ENCODE measurements around the gene DNAAF8.

DNAAF8 gene

DNA sequence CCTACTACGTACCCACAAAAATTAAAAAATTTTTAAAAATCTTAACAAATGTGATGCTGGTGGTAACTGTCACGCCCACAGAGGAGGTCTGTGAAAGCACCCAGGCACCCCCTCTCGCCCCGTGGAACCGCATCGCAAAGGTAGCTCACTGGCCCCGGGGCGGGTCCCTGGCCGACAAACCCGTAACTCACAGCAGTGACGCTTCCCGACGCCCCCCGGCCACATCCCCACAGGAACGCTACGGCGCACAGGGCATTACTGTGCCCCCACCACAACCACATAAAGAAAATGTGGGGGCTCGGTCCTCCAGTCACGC lies 632 bp upstream of the DNAAF8 start:
- peak overlapping the region; percentile 86 for H3K4me2 ChIP-seq (ENCODE audit: low read depth, low read length)
- no peaks in the 10 kb centered on the region for H4K20me1 ChIP-seq (ENCODE audit: insufficient read depth, low read length)
- no peak for TF ChIP-seq EZH2phosphoT487 (IDR thresholded peaks at IDR 0.05; ENCODE audit: low read length)
- TF ChIP-seq, protein P1, sequence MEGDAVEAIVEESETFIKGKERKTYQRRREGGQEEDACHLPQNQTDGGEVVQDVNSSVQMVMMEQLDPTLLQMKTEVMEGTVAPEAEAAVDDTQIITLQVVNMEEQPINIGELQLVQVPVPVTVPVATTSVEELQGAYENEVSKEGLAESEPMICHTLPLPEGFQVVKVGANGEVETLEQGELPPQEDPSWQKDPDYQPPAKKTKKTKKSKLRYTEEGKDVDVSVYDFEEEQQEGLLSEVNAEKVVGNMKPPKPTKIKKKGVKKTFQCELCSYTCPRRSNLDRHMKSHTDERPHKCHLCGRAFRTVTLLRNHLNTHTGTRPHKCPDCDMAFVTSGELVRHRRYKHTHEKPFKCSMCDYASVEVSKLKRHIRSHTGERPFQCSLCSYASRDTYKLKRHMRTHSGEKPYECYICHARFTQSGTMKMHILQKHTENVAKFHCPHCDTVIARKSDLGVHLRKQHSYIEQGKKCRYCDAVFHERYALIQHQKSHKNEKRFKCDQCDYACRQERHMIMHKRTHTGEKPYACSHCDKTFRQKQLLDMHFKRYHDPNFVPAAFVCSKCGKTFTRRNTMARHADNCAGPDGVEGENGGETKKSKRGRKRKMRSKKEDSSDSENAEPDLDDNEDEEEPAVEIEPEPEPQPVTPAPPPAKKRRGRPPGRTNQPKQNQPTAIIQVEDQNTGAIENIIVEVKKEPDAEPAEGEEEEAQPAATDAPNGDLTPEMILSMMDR (IDR thresholded peaks at IDR 0.05; ENCODE audit: low read length) = no peak
- no peak for TF ChIP-seq EZH2 (optimal IDR thresholded peaks at IDR 0.05; ENCODE audit: low read depth, low read length)
- H3K27ac ChIP-seq (ENCODE audit: low read length) = peak overlapping the region; percentile 63; the same call in 1 of the 2 replicates
- no peak for DNase-seq
- no peaks in the 10 kb centered on the region for H3K9me3 ChIP-seq (replicated peaks; ENCODE audit: insufficient read depth, low read length)
- peaks cover 5% of the 10 kb centered on the region; the same call in 1 of the 2 replicates for H3K4me1 ChIP-seq (ENCODE audit: low read length)
- H2AFZ ChIP-seq (ENCODE audit: low read length) = peak overlapping the region; percentile 97
- peak overlapping the region; percentile 81 for H3K9ac ChIP-seq (ENCODE audit: low read length)
- H3K79me2 ChIP-seq (ENCODE audit: low read length) = peaks cover 6% of the 10 kb centered on the region
- peak overlapping the region; percentile 87 for H3K4me3 ChIP-seq (ENCODE audit: low read length)
- peaks cover 4% of the 10 kb centered on the region for H3F3A ChIP-seq (ENCODE audit: insufficient read depth, low read length)
- no peaks in the 10 kb centered on the region for H3K36me3 ChIP-seq (replicated peaks; ENCODE audit: insufficient read depth, low read length)
- no peaks in the 10 kb centered on the region for H3K9me2 ChIP-seq (replicated peaks; ENCODE audit: insufficient read depth, low read length)
- H3K27me3 ChIP-seq (replicated peaks; ENCODE audit: insufficient read depth, low read length) = no peaks in the 10 kb centered on the region

DNA sequence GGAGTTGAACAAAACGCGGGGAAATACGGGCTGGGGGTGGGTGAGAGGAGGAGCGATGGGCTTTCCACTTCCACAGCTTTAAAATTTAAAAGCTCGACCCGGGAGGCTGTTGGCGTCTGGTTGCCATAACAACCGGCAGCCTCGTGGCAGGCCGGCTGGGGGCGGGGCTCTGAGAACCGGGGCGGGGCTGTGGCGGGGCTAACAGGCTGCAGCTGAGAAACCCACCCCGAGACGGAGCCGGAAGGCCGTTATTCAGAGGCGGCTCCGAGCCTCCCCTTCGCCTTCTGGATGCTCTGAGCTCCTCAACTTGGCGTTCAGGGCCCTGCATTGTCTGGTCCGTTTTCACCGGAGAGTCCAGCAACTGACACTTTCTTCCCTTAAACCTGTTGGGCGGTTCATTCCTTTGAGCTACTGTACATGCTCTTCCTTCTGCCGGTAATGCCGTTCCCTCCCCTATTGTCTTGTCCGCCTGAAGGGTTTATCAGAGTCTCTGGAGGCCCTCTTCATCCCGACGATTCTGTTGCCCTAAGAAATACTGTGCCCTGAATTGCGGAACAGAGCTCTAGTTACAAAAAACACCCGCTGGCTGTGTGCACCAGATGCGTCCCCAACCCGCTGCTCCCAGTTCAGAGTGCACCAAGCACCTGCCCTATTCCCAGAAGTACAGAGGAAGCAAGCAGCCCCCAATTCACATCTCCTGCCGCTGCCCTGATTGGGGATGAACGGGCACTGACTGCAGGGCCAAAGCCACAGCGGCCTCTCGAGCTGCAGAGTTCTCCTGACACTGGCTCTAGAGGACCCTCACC lies 596 bp downstream of the DNAAF8 start:
- no peaks in the 10 kb centered on the region for H3K9me3 ChIP-seq (replicated peaks; ENCODE audit: insufficient read depth, low read length)
- H3K4me3 ChIP-seq (ENCODE audit: low read length) = peak overlapping the region; percentile 87
- H3K27ac ChIP-seq (ENCODE audit: low read length) = peak overlapping the region; percentile 63; the same call in 1 of the 2 replicates
- peak overlapping the region; percentile 97 for H2AFZ ChIP-seq (ENCODE audit: low read length)
- TF ChIP-seq EZH2 (optimal IDR thresholded peaks at IDR 0.05; ENCODE audit: low read depth, low read length) (no peak), EZH2phosphoT487 (IDR thresholded peaks at IDR 0.05; ENCODE audit: low read length) (no peak)
- TF ChIP-seq, protein P1 (IDR thresholded peaks at IDR 0.05; ENCODE audit: low read length) = no peak
- DNase-seq = peak; percentile 87
- H4K20me1 ChIP-seq (ENCODE audit: insufficient read depth, low read length) = no peaks in the 10 kb centered on the region
- H3K9ac ChIP-seq (ENCODE audit: low read length) = peak overlapping the region; percentile 81
- peaks cover 6% of the 10 kb centered on the region for H3K79me2 ChIP-seq (ENCODE audit: low read length)
- H3K27me3 ChIP-seq (replicated peaks; ENCODE audit: insufficient read depth, low read length) = no peaks in the 10 kb centered on the region
- no peaks in the 10 kb centered on the region for H3K36me3 ChIP-seq (replicated peaks; ENCODE audit: insufficient read depth, low read length)
- peaks cover 5% of the 10 kb centered on the region; the same call in 1 of the 2 replicates for H3K4me1 ChIP-seq (ENCODE audit: low read length)
- H3K9me2 ChIP-seq (replicated peaks; ENCODE audit: insufficient read depth, low read length) = no peaks in the 10 kb centered on the region
- peak overlapping the region; percentile 86 for H3K4me2 ChIP-seq (ENCODE audit: low read depth, low read length)
- H3F3A ChIP-seq (ENCODE audit: insufficient read depth, low read length) = peaks cover 4% of the 10 kb centered on the region

DNA sequence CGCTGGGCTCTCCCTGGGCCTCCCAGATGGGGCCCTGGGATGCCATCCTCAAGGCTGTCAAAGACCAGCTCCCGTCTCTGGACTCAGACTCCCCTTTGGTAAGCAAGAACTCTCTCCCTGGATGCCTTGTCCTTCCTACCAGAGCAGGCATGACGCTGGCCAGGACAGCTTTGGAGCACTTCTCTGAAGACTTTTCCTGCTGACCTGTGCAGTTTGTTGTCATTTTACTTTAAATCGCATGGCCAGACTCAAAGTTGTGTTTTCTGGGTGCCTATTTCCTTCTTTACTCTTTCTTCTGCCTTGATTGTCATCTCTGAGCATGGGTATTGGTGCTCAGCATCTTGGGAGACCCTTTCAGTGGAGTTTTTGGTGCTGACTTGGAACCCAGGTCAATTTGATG lies 2.2 kb downstream of the DNAAF8 start:
- TF ChIP-seq EZH2phosphoT487 (IDR thresholded peaks at IDR 0.05; ENCODE audit: low read length) = no peak
- TF ChIP-seq, protein P1 (IDR thresholded peaks at IDR 0.05; ENCODE audit: low read length) = no peak
- TF ChIP-seq EZH2 (optimal IDR thresholded peaks at IDR 0.05; ENCODE audit: low read depth, low read length) = no peak
- Histone ChIP-seq H4K20me1 (ENCODE audit: insufficient read depth, low read length) (no peaks in the 10 kb centered on the region), H3F3A (ENCODE audit: insufficient read depth, low read length) (peaks cover 4% of the 10 kb centered on the region), H3K9me3 (replicated peaks; ENCODE audit: insufficient read depth, low read length) (no peaks in the 10 kb centered on the region), H3K4me1 (ENCODE audit: low read length) (peaks cover 5% of the 10 kb centered on the region; the same call in 1 of the 2 replicates), H3K9me2 (replicated peaks; ENCODE audit: insufficient read depth, low read length) (no peaks in the 10 kb centered on the region), H3K36me3 (replicated peaks; ENCODE audit: insufficient read depth, low read length) (no peaks in the 10 kb centered on the region), H3K27ac (ENCODE audit: low read length) (no peak overlapping the region), H3K9ac (ENCODE audit: low read length) (no peak overlapping the region), H2AFZ (ENCODE audit: low read length) (no peak overlapping the region), H3K27me3 (replicated peaks; ENCODE audit: insufficient read depth, low read length) (no peaks in the 10 kb centered on the region), H3K4me3 (ENCODE audit: low read length) (no peak overlapping the region), H3K4me2 (ENCODE audit: low read depth, low read length) (no peak overlapping the region), H3K79me2 (ENCODE audit: low read length) (peaks cover 6% of the 10 kb centered on the region)
- no peak for DNase-seq

Measured in MM.1S (cell line).